CD4-positive, alpha-beta T cell treated with Interleukin-4 for 1 hour (primary cell): ENCODE data around the gene TNFRSF18.
A peak's percentile ranks its signal among the peaks of the same experiment; 100 is the strongest.

Experiments used
- DNase-seq, 2 donors: peaks; one replicate each; pipeline ENCODE4 v3.0.0-alpha.2; 2020 to 2022

The TNFRSF18 gene

GRCh38 chr1:1240348-1240732 is 33.9 kb upstream of the TNFRSF18 start:
- no peak for DNase-seq

GRCh38 chr1:1239614-1240347 is 33.4 kb upstream of the TNFRSF18 start:
- DNase-seq, result no peak

- no peak for DNase-seq
Measured at GRCh38 chr1:1239227-1239613, 32.8 kb upstream of the TNFRSF18 start.

GRCh38 chr1:1238702-1239178 is 32.3 kb upstream of the TNFRSF18 start:
- DNase-seq, result no peak

- DNase-seq, result no peak
Measured at GRCh38 chr1:1237874-1238701, 31.7 kb upstream of the TNFRSF18 start.

- no peak for DNase-seq
Measured at GRCh38 chr1:1236945-1237873, 30.8 kb upstream of the TNFRSF18 start.

- no peak for DNase-seq
Measured at GRCh38 chr1:1236176-1236763, 29.9 kb upstream of the TNFRSF18 start.

GRCh38 chr1:1235016-1235744 is 28.8 kb upstream of the TNFRSF18 start:
- DNase-seq, result no peak

GRCh38 chr1:1234180-1234808 is 27.9 kb upstream of the TNFRSF18 start:
- no peak for DNase-seq

GRCh38 chr1:1233567-1233892 is 27.1 kb upstream of the TNFRSF18 start:
- no peak for DNase-seq

- no peak for DNase-seq
Measured at GRCh38 chr1:1232796-1233566, 26.6 kb upstream of the TNFRSF18 start.

GRCh38 chr1:1232208-1232795 is 25.9 kb upstream of the TNFRSF18 start, which contains the start of gene B3GALT6:
TSS of gene B3GALT6 (plus strand) at chr1:1232237. CDS start at chr1:1232279, 42 bp downstream.
- no peak for DNase-seq

GRCh38 chr1:1231400-1232207 is 25.2 kb upstream of the TNFRSF18 start, which contains the start of gene SDF4:
TSS of gene SDF4 (minus strand) at chr1:1232001. CDS start at chr1:1228772, 3,229 bp downstream.
- DNase-seq, result peak; percentile 97

GRCh38 chr1:1230656-1231399 is 24.4 kb upstream of the TNFRSF18 start:
- DNase-seq, result no peak

- no peak for DNase-seq
Measured at GRCh38 chr1:1229770-1230169, 23.4 kb upstream of the TNFRSF18 start.

GRCh38 chr1:1228596-1229321 is 22.4 kb upstream of the TNFRSF18 start:
- no peak for DNase-seq

GRCh38 chr1:1228187-1228586 is 21.8 kb upstream of the TNFRSF18 start:
- no peak for DNase-seq

GRCh38 chr1:1227386-1227785 is 21.0 kb upstream of the TNFRSF18 start:
- DNase-seq, result no peak
